ENCODE results near the gene SLC6A2. TPM values are rescaled to one million over a fixed set of nuclear protein-coding genes. Genes with fewer than 3 reads are reported as not detected.

Gene SLC6A2
- total RNA-seq, 6 experiments from 2014 or later: 0.37 to 2.9 (median 0.37) TPM; not detected in 3

GRCh38 chr16:55622272-55622671, 33.5 kb upstream of the SLC6A2 start:
- no peaks in the 10 kb centered on the region for H3K27me3 ChIP-seq
- H3K4me3 ChIP-seq: no peak overlapping the region
- TF ChIP-seq POLR2A (IDR thresholded peaks at IDR 0.05) (no peak), CTCF (IDR thresholded peaks at IDR 0.05) (no peak)
- intact Hi-C loops (cut with DNase I): no loop called here
- H3K27ac ChIP-seq: peak overlapping the region in 1 of 3 donors; percentile 53
- ATAC-seq: no peak
- H3K36me3 ChIP-seq: no peaks in the 10 kb centered on the region
- WGBS (ENCODE audit: insufficient coverage, low coverage, low lambda C conversion rate, missing lambda C conversion rate): 89% methylated on average over 3 of the region's 3 CpGs
- H3K4me1 ChIP-seq: peaks cover 0 to 28% (median 5%) of the 10 kb centered on the region in 4 donors
- DNase-seq: no peak
- no peaks in the 10 kb centered on the region for H3K9me3 ChIP-seq

- Histone ChIP-seq H3K27me3 (no peaks in the 10 kb centered on the region), H3K9me3 (no peaks in the 10 kb centered on the region), H3K4me1 (peaks cover 0 to 28% (median 5%) of the 10 kb centered on the region in 4 donors), H3K27ac (peak overlapping the region in 1 of 3 donors; percentile 53), H3K36me3 (no peaks in the 10 kb centered on the region), H3K4me3 (no peak overlapping the region)
- 30% methylated on average over 4 of the region's 8 CpGs for WGBS (ENCODE audit: insufficient coverage, low coverage, low lambda C conversion rate, missing lambda C conversion rate)
- ATAC-seq: peak; percentile 84 to 91 (median 88)
- intact Hi-C loops (cut with DNase I): no loop called here
- peak; percentile 36 to 84 (median 56) for DNase-seq
- TF ChIP-seq CTCF (IDR thresholded peaks at IDR 0.05) (peak; percentile 16 to 59 (median 38)), POLR2A (IDR thresholded peaks at IDR 0.05) (no peak)
These were observed 32.7 kb upstream of the SLC6A2 start for GRCh38 chr16:55622930-55623561.

GRCh38 chr16:55623640-55624039, 32.1 kb upstream of the SLC6A2 start:
- DNase-seq: no peak
- intact Hi-C loops (cut with DNase I): no loop called here
- TF ChIP-seq CTCF (IDR thresholded peaks at IDR 0.05): no peak
- TF ChIP-seq POLR2A (IDR thresholded peaks at IDR 0.05): no peak
- Histone ChIP-seq H3K36me3 (no peaks in the 10 kb centered on the region), H3K27ac (no peak overlapping the region), H3K27me3 (no peaks in the 10 kb centered on the region), H3K4me3 (no peak overlapping the region), H3K9me3 (no peaks in the 10 kb centered on the region), H3K4me1 (peaks cover 0 to 28% (median 5%) of the 10 kb centered on the region in 4 donors)
- ATAC-seq: no peak
- WGBS (ENCODE audit: insufficient coverage, low coverage, low lambda C conversion rate, missing lambda C conversion rate): 65% methylated on average over 2 of the region's 2 CpGs

- Histone ChIP-seq H3K27me3 (no peaks in the 10 kb centered on the region), H3K4me1 (peaks cover 0 to 28% (median 5%) of the 10 kb centered on the region in 4 donors), H3K9me3 (no peaks in the 10 kb centered on the region), H3K27ac (no peak overlapping the region), H3K4me3 (no peak overlapping the region), H3K36me3 (no peaks in the 10 kb centered on the region)
- TF ChIP-seq CTCF (IDR thresholded peaks at IDR 0.05) (no peak), POLR2A (IDR thresholded peaks at IDR 0.05) (no peak)
- DNase-seq (no peak), ATAC-seq (no peak)
- 95% methylated on average over 3 of the region's 5 CpGs for WGBS (ENCODE audit: insufficient coverage, low coverage, low lambda C conversion rate, missing lambda C conversion rate)
- intact Hi-C loops (cut with DNase I): no loop called here
These were observed 31.1 kb upstream of the SLC6A2 start for GRCh38 chr16:55624696-55625095.

Measured in right lobe of liver (tissue), 6 donors.